Natural killer cell (primary cell): ENCODE measurements around the gene ZSWIM8. TPM values are rescaled to one million over a fixed set of nuclear protein-coding genes. Genes with fewer than 3 reads are reported as not detected.

ENCODE experiments used
- ATAC-seq, 3 donors: fragments of 150-1000 bp in 2 of 3; fragments of 200-7000 bp in 1 of 3; cut with Tn5 transposase; 1 replicate in 1 of 3; 2 replicates in 2 of 3; pipeline ENCODE4 v1.10.0; 2021; ENCODE audit warnings: mild to moderate bottlenecking in 2 of 3, moderate library complexity in 2 of 3
- DNase-seq, 2 donors: peaks; one replicate each; pipeline versions ENCODE4 v3.0.0 to v3.0.0-alpha.2; 2013 to 2021; ENCODE audit warnings: mixed read lengths in 1 of 2
- H3K27ac ChIP-seq: one replicate; pipeline ENCODE4 v1.5.1; 2013; ENCODE audit warnings: mild to moderate bottlenecking, low read length
- H3K27me3 ChIP-seq: one replicate; pipeline ENCODE4 v1.6.1; 2013; ENCODE audit warnings: low read length; ENCODE audit not compliant: control insufficient read depth, insufficient read depth
- H3K36me3 ChIP-seq: one replicate; pipeline ENCODE4 v1.6.1; 2013; ENCODE audit warnings: low read length; ENCODE audit not compliant: control insufficient read depth, insufficient read depth
- H3K4me1 ChIP-seq: one replicate; pipeline ENCODE4 v1.6.1; 2013; ENCODE audit warnings: low read length; ENCODE audit not compliant: control insufficient read depth, insufficient read depth
- H3K4me3 ChIP-seq: one replicate; pipeline ENCODE4 v1.5.1; 2013; ENCODE audit warnings: low read length
- H3K9me3 ChIP-seq: one replicate; pipeline ENCODE4 v1.6.1; 2013; ENCODE audit warnings: low read length; ENCODE audit not compliant: control insufficient read depth, insufficient read depth
- H3K27ac Mint-ChIP-seq, 2 donors: one replicate each; pipeline ENCODE4 v1.8.0; 2022; ENCODE audit warnings: mild to moderate bottlenecking in 2 of 2, mixed read lengths in 2 of 2, moderate library complexity in 1 of 2
- H3K27me3 Mint-ChIP-seq, 2 donors: one replicate each; pipeline ENCODE4 v1.8.0; 2022; ENCODE audit warnings: low read depth in 2 of 2, mixed read lengths in 2 of 2
- H3K36me3 Mint-ChIP-seq: one replicate; pipeline ENCODE4 v1.8.0; 2022; ENCODE audit warnings: mixed read lengths
- H3K4me1 Mint-ChIP-seq, 2 donors: one replicate each; pipeline ENCODE4 v1.8.0; 2022; ENCODE audit warnings: mixed read lengths in 2 of 2
- H3K4me3 Mint-ChIP-seq: one replicate; pipeline ENCODE4 v1.8.0; 2022; ENCODE audit warnings: mild to moderate bottlenecking, moderate library complexity, mixed read lengths
- H3K9me3 Mint-ChIP-seq, 2 donors: one replicate each; pipeline ENCODE4 v1.8.0; 2022; ENCODE audit warnings: mixed read lengths in 2 of 2
- CTCF ChIP-seq: fragments of 200-600 bp; IDR thresholded peaks from one replicate; pipeline ENCODE4 v1.8.0; 2022; ENCODE audit warnings: antibody characterized with exemption
- WGBS: methylation state at CpG from one replicate; pipeline ENCODE4 v1.1.7; 2013; ENCODE audit warnings: missing lambda C conversion rate; ENCODE audit not compliant: insufficient coverage; 5-methylcytosine and 5-hydroxymethylcytosine counted together
- intact Hi-C: fragments of 100-400 bp; cut with micrococcal nuclease; formaldehyde crosslinking; loops from one replicate; pipeline ENCODE4 v1.14.2; 2022
- total RNA-seq, 4 donors: library from RNA; stranded (reverse); fragments of 120-200 nt in 1 of 4; gene quantifications; one replicate each; pipeline versions ENCODE4 v1.2.3 to v1.2.4, GENCODE V29; 2013 to 2022

Gene ZSWIM8
- total RNA-seq, 3 donors from 2014 or later (not counting 1 experiment from before 2014, with no cell fraction given) = 157 to 161 (median 159) TPM

GRCh38 chr10:73842349-73842748, 56.9 kb downstream of the ZSWIM8 start:
- Mint-ChIP-seq H3K36me3 (peaks cover 12% of the 10 kb centered on the region), H3K4me1 (no peaks in the 10 kb centered on the region), H3K27me3 (no peaks in the 10 kb centered on the region), H3K4me3 (no peak overlapping the region), H3K9me3 (no peaks in the 10 kb centered on the region), H3K27ac (no peak overlapping the region)
- 96% methylated on average over 11 of the region's 11 CpGs for WGBS
- no peak overlapping the region for H3K4me3 ChIP-seq
- no peaks in the 10 kb centered on the region for H3K27me3 ChIP-seq
- peaks cover 72% of the 10 kb centered on the region for H3K36me3 ChIP-seq
- no peak for ATAC-seq
- H3K9me3 ChIP-seq = no peaks in the 10 kb centered on the region
- H3K27ac ChIP-seq = no peak overlapping the region
- TF ChIP-seq CTCF = no peak
- no peak for DNase-seq
- no peaks in the 10 kb centered on the region for H3K4me1 ChIP-seq
- intact Hi-C loops = no loop called here

GRCh38 chr10:73843261-73843660, 57.9 kb downstream of the ZSWIM8 start:
- no peaks in the 10 kb centered on the region for H3K27me3 Mint-ChIP-seq
- 82% methylated on average over 5 of the region's 5 CpGs for WGBS
- no peak for ATAC-seq
- H3K4me1 Mint-ChIP-seq = no peaks in the 10 kb centered on the region
- Histone ChIP-seq H3K4me1 (no peaks in the 10 kb centered on the region), H3K27ac (no peak overlapping the region), H3K27me3 (no peaks in the 10 kb centered on the region), H3K4me3 (no peak overlapping the region), H3K36me3 (peaks cover 72% of the 10 kb centered on the region), H3K9me3 (no peaks in the 10 kb centered on the region)
- no peak for TF ChIP-seq CTCF
- peak overlapping the region in 1 of 2 donors; percentile 15 for H3K27ac Mint-ChIP-seq
- no peaks in the 10 kb centered on the region for H3K9me3 Mint-ChIP-seq
- intact Hi-C loops = no loop called here
- no peak for DNase-seq
- no peak overlapping the region for H3K4me3 Mint-ChIP-seq
- peaks cover 12% of the 10 kb centered on the region for H3K36me3 Mint-ChIP-seq

- no peaks in the 10 kb centered on the region for H3K9me3 ChIP-seq
- Mint-ChIP-seq H3K27me3 (no peaks in the 10 kb centered on the region), H3K4me1 (peaks cover 10 to 16% of the 10 kb centered on the region in 2 donors), H3K9me3 (no peaks in the 10 kb centered on the region), H3K36me3 (peaks cover 15% of the 10 kb centered on the region), H3K27ac (no peak overlapping the region), H3K4me3 (no peak overlapping the region)
- ATAC-seq = no peak
- no peak overlapping the region for H3K4me3 ChIP-seq
- 97% methylated on average over 7 of the region's 7 CpGs for WGBS
- H3K4me1 ChIP-seq = peaks cover 18% of the 10 kb centered on the region
- no peaks in the 10 kb centered on the region for H3K27me3 ChIP-seq
- H3K36me3 ChIP-seq = peaks cover 56% of the 10 kb centered on the region
- no peak overlapping the region for H3K27ac ChIP-seq
- TF ChIP-seq CTCF = no peak
- no peak for DNase-seq
- intact Hi-C loops = no loop called here
Measured at GRCh38 chr10:73847031-73847430, 61.6 kb downstream of the ZSWIM8 start.

GRCh38 chr10:73848821-73849489, 63.5 kb downstream of the ZSWIM8 start:
- H3K9me3 ChIP-seq = no peaks in the 10 kb centered on the region
- peaks cover 23% of the 10 kb centered on the region for H3K36me3 Mint-ChIP-seq
- peak overlapping the region; percentile 75 to 87 for H3K27ac Mint-ChIP-seq
- H3K4me3 ChIP-seq = no peak overlapping the region
- peaks cover 18% of the 10 kb centered on the region for H3K4me1 ChIP-seq
- intact Hi-C loops = loop anchor here (1.0 kb wide), 6 partner anchors 26 to 229 kb away; no protein-coding TSS in a partner anchor
- H3K27me3 Mint-ChIP-seq = no peaks in the 10 kb centered on the region
- peak overlapping the region; percentile 27 for H3K27ac ChIP-seq
- TF ChIP-seq CTCF = peak; percentile 97
- peaks cover 16 to 22% of the 10 kb centered on the region in 2 donors for H3K4me1 Mint-ChIP-seq
- peak; percentile 94 to 96 for DNase-seq
- no peaks in the 10 kb centered on the region for H3K9me3 Mint-ChIP-seq
- no peaks in the 10 kb centered on the region for H3K27me3 ChIP-seq
- H3K4me3 Mint-ChIP-seq = peak overlapping the region; percentile 79
- peaks cover 58% of the 10 kb centered on the region for H3K36me3 ChIP-seq
- WGBS = 26% methylated on average over 16 of the region's 17 CpGs
- ATAC-seq = peak; percentile 98 to 99 (median 99)
